A673 (cell line): ENCODE results near the gene TMEM184A. TPM values are rescaled to one million over a fixed set of nuclear protein-coding genes. Genes with fewer than 3 reads are reported as not detected.

Source experiments
- BruUV-seq: library from RNA; stranded (reverse); fragments of 400-500 nt; replicated peaks from 2 replicates; lab custom pipeline; 2021; lab: Mats Ljungman, UMichigan
- CTCF ChIA-PET: fragments of 300-600 bp; sonication (Branson Sonifier 250); formaldehyde crosslinking; loops from one replicate; lab custom pipeline; 2022; ENCODE audit warnings: antibody characterized with exemption; lab: Charles Lee
- POLR2A ChIA-PET: fragments of 300-600 bp; sonication (Branson Sonifier 250); formaldehyde crosslinking; loops from one replicate; lab custom pipeline; 2022; ENCODE audit warnings: antibody characterized with exemption; ENCODE audit not compliant: low non-redundant PET; lab: Charles Lee
- DNase-seq: peaks from one replicate; pipeline ENCODE4 v3.0.0-alpha.2; 2015; ENCODE audit warnings: low spot score
- H3K27ac ChIP-seq: fragments of 200-600 bp; sonication (generic); 2 replicates; pipeline ENCODE4 v1.5.1; 2016; ENCODE audit warnings: mixed run types, low read depth, mild to moderate bottlenecking, mixed read lengths, antibody characterized with exemption, low read length; ENCODE audit not compliant: poor library complexity, severe bottlenecking
- H3K27me3 ChIP-seq: fragments of 200-600 bp; sonication (generic); replicated peaks from 2 replicates; pipeline ENCODE4 v1.6.1; 2017; ENCODE audit warnings: mixed run types, low read depth, mild to moderate bottlenecking, mixed read lengths, antibody characterized with exemption, low read length; ENCODE audit not compliant: insufficient read depth, poor library complexity
- H3K36me3 ChIP-seq: fragments of 200-600 bp; sonication (generic); 2 replicates; pipeline ENCODE4 v1.6.1; 2016; ENCODE audit warnings: mixed run types, mild to moderate bottlenecking, mixed read lengths, antibody characterized with exemption, low read length; ENCODE audit not compliant: insufficient read depth, poor library complexity, severe bottlenecking
- H3K4me1 ChIP-seq: fragments of 200-600 bp; sonication (generic); 2 replicates; pipeline ENCODE4 v1.6.1; 2017; ENCODE audit warnings: mixed run types, mild to moderate bottlenecking, mixed read lengths, antibody characterized with exemption, low read length; ENCODE audit not compliant: insufficient read depth, poor library complexity, severe bottlenecking
- H3K4me3 ChIP-seq: fragments of 200-600 bp; sonication (generic); 2 replicates; pipeline ENCODE4 v1.5.1; 2016; ENCODE audit warnings: low read depth, mixed run types, mild to moderate bottlenecking, mixed read lengths, low read length; ENCODE audit not compliant: poor library complexity, severe bottlenecking
- H3K9me3 ChIP-seq: fragments of 200-600 bp; sonication (generic); 2 replicates; pipeline ENCODE4 v1.6.1; 2016; ENCODE audit warnings: mixed run types, low read depth, mild to moderate bottlenecking, mixed read lengths, antibody characterized with exemption, low read length; ENCODE audit not compliant: poor library complexity, severe bottlenecking
- EZH2 ChIP-seq: fragments of 200-600 bp; sonication (generic); IDR thresholded peaks from 2 replicates; pipeline ENCODE4 v1.6.1; 2017; ENCODE audit warnings: borderline replicate concordance, low read depth, mild to moderate bottlenecking, mixed read lengths, antibody characterized with exemption, low read length; ENCODE audit not compliant: poor library complexity, severe bottlenecking
- intact Hi-C: fragments of 100-400 bp; cut with micrococcal nuclease; formaldehyde crosslinking; loops from one replicate; pipeline ENCODE4 v1.10.0; 2022; ENCODE audit not compliant: unreplicated experiment
- total RNA-seq: library from RNA; stranded (reverse); gene quantifications from 2 replicates; pipeline ENCODE4 v1.2.3, GENCODE V29; 2021
- TF ChIP-seq, protein P1 (sequence below): fragments of 300-800, 200-600 bp; sonication (generic); conservative IDR thresholded peaks from 2 replicates; pipeline ENCODE4 v1.5.1; 2017; ENCODE audit warnings: low read depth, mild to moderate bottlenecking, antibody characterized with exemption, low read length, moderate library complexity, mixed read lengths

Gene TMEM184A
- total RNA-seq, 1 experiment from 2014 or later: not detected

DNA sequence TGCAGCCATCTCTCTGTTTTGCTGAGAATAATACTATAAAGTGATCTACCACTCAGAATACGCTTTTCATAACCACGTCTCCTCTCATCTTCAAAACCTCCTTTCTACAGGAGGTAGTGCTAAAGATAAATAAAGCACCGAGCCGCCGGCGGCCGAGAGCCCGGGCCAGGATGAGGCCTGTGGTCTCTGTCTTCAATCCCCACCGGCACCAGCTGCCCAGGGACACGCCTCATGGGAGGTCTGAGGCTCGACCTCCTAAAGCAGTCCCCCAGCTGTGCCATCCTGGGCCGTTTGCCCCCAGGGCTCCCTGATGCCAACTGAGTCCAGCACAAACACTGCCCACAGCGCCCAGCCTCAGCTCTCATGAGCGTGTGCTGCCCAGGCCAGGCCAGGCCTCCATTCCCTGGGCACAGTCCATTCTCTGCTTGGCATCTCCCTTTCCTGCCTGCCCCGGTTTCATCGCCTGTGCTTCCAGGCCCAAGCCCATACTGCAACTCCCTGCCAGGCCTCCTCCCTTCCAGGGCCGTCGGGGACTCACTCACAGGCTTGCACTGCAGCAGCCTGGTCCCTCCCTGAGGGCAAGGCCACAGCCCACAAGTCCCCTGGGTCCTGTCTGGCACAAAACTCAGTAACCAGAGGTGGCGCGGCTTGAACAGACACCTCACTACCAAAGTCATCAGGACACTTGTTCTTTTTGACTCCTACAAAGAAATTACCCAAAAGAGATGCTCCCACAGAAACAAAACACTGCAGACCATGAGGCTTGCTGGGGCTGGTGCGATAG lies 54.3 kb downstream of the TMEM184A start:
- DNase-seq: no peak
- H3K27me3 ChIP-seq: no peaks in the 10 kb centered on the region
- TF ChIP-seq, protein P1, sequence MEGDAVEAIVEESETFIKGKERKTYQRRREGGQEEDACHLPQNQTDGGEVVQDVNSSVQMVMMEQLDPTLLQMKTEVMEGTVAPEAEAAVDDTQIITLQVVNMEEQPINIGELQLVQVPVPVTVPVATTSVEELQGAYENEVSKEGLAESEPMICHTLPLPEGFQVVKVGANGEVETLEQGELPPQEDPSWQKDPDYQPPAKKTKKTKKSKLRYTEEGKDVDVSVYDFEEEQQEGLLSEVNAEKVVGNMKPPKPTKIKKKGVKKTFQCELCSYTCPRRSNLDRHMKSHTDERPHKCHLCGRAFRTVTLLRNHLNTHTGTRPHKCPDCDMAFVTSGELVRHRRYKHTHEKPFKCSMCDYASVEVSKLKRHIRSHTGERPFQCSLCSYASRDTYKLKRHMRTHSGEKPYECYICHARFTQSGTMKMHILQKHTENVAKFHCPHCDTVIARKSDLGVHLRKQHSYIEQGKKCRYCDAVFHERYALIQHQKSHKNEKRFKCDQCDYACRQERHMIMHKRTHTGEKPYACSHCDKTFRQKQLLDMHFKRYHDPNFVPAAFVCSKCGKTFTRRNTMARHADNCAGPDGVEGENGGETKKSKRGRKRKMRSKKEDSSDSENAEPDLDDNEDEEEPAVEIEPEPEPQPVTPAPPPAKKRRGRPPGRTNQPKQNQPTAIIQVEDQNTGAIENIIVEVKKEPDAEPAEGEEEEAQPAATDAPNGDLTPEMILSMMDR: no peak
- no peak for TF ChIP-seq EZH2
- BruUV-seq: no TSS peak
- no peak overlapping the region for H3K4me3 ChIP-seq
- H3K36me3 ChIP-seq: peaks cover 23% of the 10 kb centered on the region
- no peak overlapping the region for H3K27ac ChIP-seq
- peaks cover under 1% of the 10 kb centered on the region for H3K4me1 ChIP-seq
- ChIA-PET CTCF (no interaction called here), POLR2A (no interaction called here)
- intact Hi-C loops: no loop called here
- H3K9me3 ChIP-seq: no peaks in the 10 kb centered on the region

DNA sequence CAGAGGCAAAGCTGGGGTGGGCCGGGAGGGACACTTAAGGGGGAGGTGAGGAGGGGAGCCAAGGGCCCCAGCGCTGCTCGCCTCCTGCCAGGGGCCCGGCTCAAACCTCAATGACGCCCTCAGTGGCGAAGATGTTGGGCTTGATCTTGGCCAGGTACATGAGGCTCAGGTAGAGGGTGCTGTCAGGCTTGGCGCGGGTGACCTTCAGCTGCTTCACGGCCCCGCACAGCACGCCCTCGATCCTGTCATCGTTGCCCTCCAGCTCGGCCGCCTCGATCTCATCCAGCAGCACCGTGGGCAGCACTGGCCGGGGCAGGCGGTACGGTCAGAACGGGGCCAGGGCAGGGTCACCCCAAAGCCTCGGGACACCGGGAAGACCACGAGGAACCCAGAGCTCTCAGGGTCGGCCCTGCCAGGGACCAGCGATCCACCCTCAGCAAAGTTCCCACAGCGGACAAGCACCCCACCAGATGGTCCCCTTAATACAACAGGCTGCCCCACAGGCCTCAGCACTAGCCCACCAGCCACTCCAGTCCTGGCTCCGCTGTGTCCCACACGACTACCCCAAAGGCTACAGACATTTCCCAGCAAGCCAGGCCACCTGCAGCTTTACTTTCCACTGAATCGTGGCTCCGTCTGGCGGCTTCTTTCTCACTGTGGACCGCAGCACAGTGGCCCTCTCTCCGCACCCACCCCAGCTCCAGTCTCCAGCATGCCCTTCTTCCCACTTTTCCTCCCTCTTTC lies 55.8 kb downstream of the TMEM184A start:
- H3K4me3 ChIP-seq: no peak overlapping the region
- H3K4me1 ChIP-seq: no peaks in the 10 kb centered on the region
- TF ChIP-seq EZH2: no peak
- TF ChIP-seq, protein P1: no peak
- peaks cover 25% of the 10 kb centered on the region for H3K36me3 ChIP-seq
- BruUV-seq: no TSS peak
- no peaks in the 10 kb centered on the region for H3K27me3 ChIP-seq
- no peak overlapping the region for H3K27ac ChIP-seq
- CTCF ChIA-PET: no interaction called here
- POLR2A ChIA-PET: no interaction called here
- intact Hi-C loops: no loop called here
- H3K9me3 ChIP-seq: no peaks in the 10 kb centered on the region
- no peak for DNase-seq

DNA sequence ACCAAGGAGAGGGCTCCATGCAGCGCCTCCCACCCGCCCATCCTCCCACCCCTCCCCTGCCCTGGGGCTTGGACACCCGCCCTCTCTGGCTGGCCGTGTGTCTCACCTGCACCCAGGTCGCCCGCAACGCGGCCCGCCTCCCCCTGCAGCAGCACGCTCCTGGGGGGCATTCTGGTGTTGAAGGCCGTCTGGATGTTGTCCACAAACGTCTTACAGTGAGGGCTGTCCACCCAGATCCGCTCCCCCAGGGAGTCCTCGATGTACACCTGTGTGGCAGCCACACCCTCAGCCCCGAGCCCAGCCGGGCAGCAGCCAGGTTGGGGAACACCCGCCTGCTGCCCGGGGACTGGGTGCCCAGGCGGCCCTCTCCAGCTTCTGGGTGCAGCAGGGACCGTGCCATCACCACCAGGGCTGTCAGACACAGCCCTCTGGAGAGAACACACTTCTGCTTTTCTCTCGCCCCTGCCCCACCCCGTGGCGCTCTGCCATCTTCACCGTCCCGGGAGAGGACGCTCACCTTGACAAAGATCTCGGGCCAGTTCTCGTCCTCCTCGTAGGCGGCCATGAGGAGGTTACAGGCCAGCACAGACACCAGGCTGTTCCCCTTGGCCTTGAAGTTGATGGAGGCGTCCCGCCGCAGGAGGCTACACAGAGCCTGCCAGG lies 56.5 kb downstream of the TMEM184A start:
- ChIA-PET CTCF (no interaction called here), POLR2A (no interaction called here)
- Histone ChIP-seq H3K36me3 (peaks cover 25% of the 10 kb centered on the region), H3K27me3 (no peaks in the 10 kb centered on the region), H3K4me3 (no peak overlapping the region), H3K27ac (no peak overlapping the region), H3K4me1 (no peaks in the 10 kb centered on the region), H3K9me3 (no peaks in the 10 kb centered on the region)
- TF ChIP-seq, protein P1: no peak
- no peak for TF ChIP-seq EZH2
- BruUV-seq: no TSS peak
- no peak for DNase-seq
- intact Hi-C loops: no loop called here
